HepG2 (cell line): Measurements from ENCODE around the gene DGKD. TPM values are rescaled to one million over a fixed set of nuclear protein-coding genes. Genes with fewer than 3 reads are reported as not detected.

Source experiments
- ELF1 ChIP-seq: sonication (generic); formaldehyde crosslinking; IDR thresholded peaks from 2 replicates; pipeline ENCODE4 v1.4.0; 2020; ENCODE audit warnings: missing genetic modification reagents
- HES4 ChIP-seq: sonication (generic); formaldehyde crosslinking; IDR thresholded peaks from 2 replicates; pipeline ENCODE4 v1.9.0; 2021; ENCODE audit warnings: mild to moderate bottlenecking, missing genetic modification reagents, borderline replicate concordance
- MAZ ChIP-seq, 2 experiments: sonication (generic) in 1 of 2; formaldehyde crosslinking in 1 of 2; IDR thresholded peaks; 2 replicates each; pipeline versions ENCODE4 v1.5.0 to v1.6.1; 2012 to 2020; ENCODE audit warnings: low read depth in 2 of 2, mild to moderate bottlenecking in 2 of 2, borderline replicate concordance in 1 of 2, improper control_type of control experiment in 1 of 2, low read length in 1 of 2, missing genetic modification reagents in 1 of 2, moderate library complexity in 1 of 2
- MTERF4 ChIP-seq: sonication (generic); formaldehyde crosslinking; IDR thresholded peaks from 2 replicates; pipeline ENCODE4 v1.8.0; 2023; ENCODE audit warnings: mild to moderate bottlenecking, missing genetic modification reagents
- RAD21 ChIP-seq: fragments of 450-650 bp; formaldehyde crosslinking; IDR thresholded peaks from 2 replicates; pipeline ENCODE4 v1.5.0; 2020; ENCODE audit warnings: mild to moderate bottlenecking
- RBFOX2 ChIP-seq: fragments of 200-400 bp; formaldehyde crosslinking; IDR thresholded peaks from 2 replicates; pipeline ENCODE4 v1.6.1; 2017; ENCODE audit warnings: low read depth, mild to moderate bottlenecking, low read length
- RFX1 ChIP-seq: fragments of 450-650 bp; IDR thresholded peaks from 2 replicates; pipeline ENCODE4 v1.6.1; 2017
- RFXAP ChIP-seq: sonication (generic); formaldehyde crosslinking; IDR thresholded peaks from 2 replicates; pipeline ENCODE4 v1.4.0; 2020; ENCODE audit warnings: missing genetic modification reagents, borderline replicate concordance
- ZFYVE20 ChIP-seq: sonication (generic); formaldehyde crosslinking; IDR thresholded peaks from 2 replicates; pipeline ENCODE4 v1.8.0; 2023; ENCODE audit warnings: low read depth, mild to moderate bottlenecking, moderate library complexity, missing genetic modification reagents, borderline replicate concordance
- ZNF253 ChIP-seq: sonication (generic); formaldehyde crosslinking; IDR thresholded peaks from 2 replicates; pipeline ENCODE4 v1.8.0; 2022; ENCODE audit warnings: mild to moderate bottlenecking, missing genetic modification reagents, borderline replicate concordance
- ZNF282 ChIP-seq: fragments of 450-650 bp; IDR thresholded peaks from 2 replicates; pipeline ENCODE4 v1.6.1; 2018; ENCODE audit not compliant: partially characterized antibody
- ZNF343 ChIP-seq: sonication (generic); formaldehyde crosslinking; IDR thresholded peaks from 2 replicates; pipeline ENCODE4 v1.4.0; 2020; ENCODE audit warnings: mild to moderate bottlenecking, missing genetic modification reagents
- ZNF430 ChIP-seq: sonication (generic); formaldehyde crosslinking; IDR thresholded peaks from 2 replicates; pipeline ENCODE4 v1.9.0; 2021; ENCODE audit warnings: mild to moderate bottlenecking, missing genetic modification reagents
- ZNF552 ChIP-seq: sonication (generic); formaldehyde crosslinking; IDR thresholded peaks from 2 replicates; pipeline ENCODE4 v1.9.0; 2022; ENCODE audit warnings: missing genetic modification reagents, mild to moderate bottlenecking, borderline replicate concordance
- ZNF687 ChIP-seq: sonication (generic); formaldehyde crosslinking; IDR thresholded peaks from 2 replicates; pipeline ENCODE4 v1.5.1; 2020; ENCODE audit warnings: mild to moderate bottlenecking, missing genetic modification reagents, moderate library complexity
- ZNF772 ChIP-seq: sonication (generic); formaldehyde crosslinking; IDR thresholded peaks from 2 replicates; pipeline ENCODE4 v1.5.0; 2020; ENCODE audit warnings: mild to moderate bottlenecking, missing genetic modification reagents
- ZSCAN29 ChIP-seq: sonication (generic); formaldehyde crosslinking; conservative IDR thresholded peaks from 2 replicates; pipeline ENCODE4 v1.4.0; 2020; ENCODE audit warnings: mild to moderate bottlenecking, missing genetic modification reagents
- polyA plus RNA-seq, 8 experiments: library from polyadenylated mRNA; depleted of rRNA in 3 of 8; stranded (reverse) in 7 of 8; unstranded in 1 of 8; fragments of >200 nt; fragmentation: Illumina TruSeq in 4 of 8; extraction: Trizol in 4 of 8; gene quantifications; 2 replicates each; pipeline versions ENCODE4 v1.2.1 to v1.2.3, GENCODE V29; 2011 to 2016; ENCODE audit warnings: low read depth in 4 of 8, missing spikeins in 1 of 8, mixed read lengths in 1 of 8; ENCODE audit not compliant: insufficient read depth in 1 of 8
- total RNA-seq, 5 experiments: library from RNA; depleted of rRNA; stranded (reverse); fragments of >200 nt; fragmentation: Illumina TruSeq; extraction: Trizol; gene quantifications; 2 replicates each; pipeline ENCODE4 v1.2.3, GENCODE V29; 2016; ENCODE audit warnings: low read depth in 1 of 5
- TF ChIP-seq, protein P1 (sequence below): sonication (generic); formaldehyde crosslinking; IDR thresholded peaks from 2 replicates; pipeline ENCODE4 v1.8.1; 2023; ENCODE audit warnings: mild to moderate bottlenecking, moderate library complexity, missing genetic modification reagents
- TF ChIP-seq, protein P2 (sequence below): sonication (generic); formaldehyde crosslinking; IDR thresholded peaks from 2 replicates; pipeline ENCODE4 v1.8.0; 2022; ENCODE audit warnings: missing genetic modification reagents, mild to moderate bottlenecking, moderate library complexity, borderline replicate concordance

Gene DGKD
- total and polyA plus RNA-seq, 2 of the 13 experiments (the other 11 are each of a cell fraction or from before 2014, with no cell fraction given) = 24.5 to 33.2 TPM

DNA sequence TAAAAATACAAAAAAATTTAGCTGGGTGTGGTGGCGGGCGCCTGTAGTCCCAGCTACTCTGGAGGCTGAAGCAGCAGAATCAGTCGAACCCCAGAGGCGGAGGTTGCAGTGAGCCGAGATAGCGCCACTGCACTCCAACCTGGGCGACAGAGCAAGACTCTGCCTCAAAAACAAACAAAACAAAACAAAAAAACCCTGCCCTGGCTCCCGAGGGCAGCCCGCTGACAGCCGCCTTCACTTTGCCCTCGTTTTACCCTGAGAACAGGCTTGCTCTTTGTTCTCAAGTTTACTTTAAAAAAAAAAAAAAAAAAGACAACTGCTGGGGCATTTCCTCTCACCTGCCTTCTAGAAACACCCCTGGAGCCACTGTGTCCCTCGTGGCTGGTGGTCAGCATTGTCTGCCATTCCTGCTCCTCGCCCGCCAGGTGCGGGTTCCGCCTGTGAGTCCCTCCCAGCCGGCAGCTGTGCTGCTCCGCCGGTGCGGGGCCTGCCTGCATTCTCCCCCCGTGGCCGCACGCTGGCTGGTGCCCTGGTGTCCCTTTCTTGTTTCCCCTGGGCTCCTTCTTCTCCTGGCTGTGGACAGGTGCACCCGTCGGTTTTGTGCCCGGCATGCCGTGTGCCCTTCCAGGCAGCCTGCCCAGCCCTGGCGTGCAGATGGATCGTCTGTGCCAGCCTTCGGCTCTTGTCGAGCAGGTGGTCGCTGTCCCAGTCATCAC, 106.6 kb downstream of the DGKD start (continued):
- no peak for TF ChIP-seq RBFOX2
- TF ChIP-seq MTERF4 (CRISPR knock-in tag) = no peak
- TF ChIP-seq ZSCAN29 (CRISPR knock-in tag) = no peak
- TF ChIP-seq ZNF552 (CRISPR knock-in tag) = peak; percentile 75; the same call in 1 of the 2 replicates
- TF ChIP-seq MAZ (IDR thresholded peaks at IDR 0.05; ENCODE audit: borderline replicate concordance, low read depth, low read length) = 0 out of 2 replicates have a peak, but pooled peaks have one; percentile 5
- no peak for TF ChIP-seq MAZ (CRISPR knock-in tag; IDR thresholded peaks at IDR 0.05; ENCODE audit: low read depth)
- peak; percentile 88 for TF ChIP-seq ZNF687 (CRISPR knock-in tag)
- no peak for TF ChIP-seq RFXAP (CRISPR knock-in tag)
- TF ChIP-seq ZNF343 = no peak
- TF ChIP-seq, protein P1, sequence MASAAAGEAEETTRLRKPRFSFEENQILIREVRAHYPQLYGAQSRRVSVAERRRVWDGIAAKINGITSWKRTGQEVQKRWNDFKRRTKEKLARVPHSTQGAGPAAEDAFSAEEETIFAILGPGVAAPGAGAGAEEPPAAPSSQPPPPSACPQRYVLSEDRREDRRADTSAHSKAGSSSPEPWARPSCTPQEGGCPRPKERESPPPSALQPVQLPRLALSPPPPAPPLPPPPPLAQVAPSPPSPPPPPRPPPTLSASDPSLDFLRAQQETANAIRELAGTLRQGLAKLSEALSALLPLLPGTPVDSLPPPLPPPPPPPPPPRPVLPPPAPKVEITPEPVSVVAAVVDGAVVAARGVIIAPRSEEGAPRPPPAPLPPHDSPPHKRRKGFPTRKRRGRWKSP = no peak
- no peak for TF ChIP-seq ZFYVE20 (CRISPR knock-in tag)
- TF ChIP-seq RFX1 = no peak
- TF ChIP-seq HES4 (CRISPR knock-in tag) = no peak
- TF ChIP-seq ZNF253 = no peak
- 0 out of 2 replicates have a peak, but pooled peaks have one; percentile 16 for TF ChIP-seq ZNF430 (CRISPR knock-in tag)
- TF ChIP-seq RAD21 (CRISPR knock-in tag) = peak; percentile 12; the same call in 1 of the 2 replicates
- no peak for TF ChIP-seq ZNF282
- TF ChIP-seq ZNF772 (CRISPR knock-in tag) = no peak
- TF ChIP-seq ELF1 = no peak
- TF ChIP-seq, protein P2, sequence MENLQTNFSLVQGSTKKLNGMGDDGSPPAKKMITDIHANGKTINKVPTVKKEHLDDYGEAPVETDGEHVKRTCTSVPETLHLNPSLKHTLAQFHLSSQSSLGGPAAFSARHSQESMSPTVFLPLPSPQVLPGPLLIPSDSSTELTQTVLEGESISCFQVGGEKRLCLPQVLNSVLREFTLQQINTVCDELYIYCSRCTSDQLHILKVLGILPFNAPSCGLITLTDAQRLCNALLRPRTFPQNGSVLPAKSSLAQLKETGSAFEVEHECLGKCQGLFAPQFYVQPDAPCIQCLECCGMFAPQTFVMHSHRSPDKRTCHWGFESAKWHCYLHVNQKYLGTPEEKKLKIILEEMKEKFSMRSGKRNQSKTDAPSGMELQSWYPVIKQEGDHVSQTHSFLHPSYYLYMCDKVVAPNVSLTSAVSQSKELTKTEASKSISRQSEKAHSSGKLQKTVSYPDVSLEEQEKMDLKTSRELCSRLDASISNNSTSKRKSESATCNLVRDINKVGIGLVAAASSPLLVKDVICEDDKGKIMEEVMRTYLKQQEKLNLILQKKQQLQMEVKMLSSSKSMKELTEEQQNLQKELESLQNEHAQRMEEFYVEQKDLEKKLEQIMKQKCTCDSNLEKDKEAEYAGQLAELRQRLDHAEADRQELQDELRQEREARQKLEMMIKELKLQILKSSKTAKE (CRISPR knock-in tag) = no peak
